Measurements from ENCODE around the gene LAMA4.

LAMA4 gene

DNA sequence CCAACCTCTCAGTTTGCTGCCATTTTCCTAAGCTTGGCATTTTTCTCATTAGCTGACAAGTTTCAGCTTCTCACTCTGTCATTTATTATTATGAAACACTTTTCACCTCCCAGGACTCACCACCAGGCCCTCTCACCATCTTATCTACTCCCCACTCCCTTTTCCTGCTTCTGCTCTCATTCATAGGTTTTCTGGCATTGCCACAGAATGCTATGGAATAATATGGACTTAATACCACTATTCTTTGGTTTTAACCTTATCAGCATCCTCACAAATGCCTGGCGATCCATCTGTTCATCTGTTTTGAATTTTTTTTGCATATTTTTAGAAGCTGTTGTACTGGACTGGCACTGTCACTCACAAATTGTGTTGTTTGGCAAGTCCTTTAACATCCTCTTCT, 16.4 kb upstream of the LAMA4 start:
- no peak for DNase-seq

- no peak for DNase-seq
Measured at GRCh38 chr6:112269979-112270566, 15.7 kb upstream of the LAMA4 start.

- DNase-seq, result no peak
Measured at GRCh38 chr6:112269114-112269513, 14.7 kb upstream of the LAMA4 start.

- no peak for DNase-seq
Measured at GRCh38 chr6:112268654-112269053, 14.3 kb upstream of the LAMA4 start.

GRCh38 chr6:112268019-112268418, 13.7 kb upstream of the LAMA4 start:
- no peak for DNase-seq

DNA sequence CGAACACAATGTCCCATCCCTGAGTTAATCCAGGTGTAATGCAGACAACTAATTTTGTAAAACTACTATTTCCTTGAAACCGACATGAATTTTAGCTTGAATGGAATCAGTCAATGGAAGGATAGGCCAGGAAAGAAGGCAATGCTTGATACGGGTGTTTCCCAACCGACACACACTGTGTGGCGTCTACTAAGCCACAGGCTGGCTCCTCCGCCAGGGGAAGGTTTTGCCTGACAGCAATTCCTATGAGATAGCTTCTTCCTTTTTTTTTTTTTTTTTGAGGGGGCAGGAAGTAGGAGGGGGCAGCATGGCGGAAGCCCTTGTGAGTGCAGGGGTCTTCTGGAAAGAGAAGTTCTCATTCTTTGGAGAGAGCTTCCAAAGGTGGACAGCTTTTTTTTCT, 12.0 kb upstream of the LAMA4 start:
- no peak for DNase-seq

GRCh38 chr6:112259337-112259675, 4.9 kb upstream of the LAMA4 start:
- DNase-seq, result no peak

DNA sequence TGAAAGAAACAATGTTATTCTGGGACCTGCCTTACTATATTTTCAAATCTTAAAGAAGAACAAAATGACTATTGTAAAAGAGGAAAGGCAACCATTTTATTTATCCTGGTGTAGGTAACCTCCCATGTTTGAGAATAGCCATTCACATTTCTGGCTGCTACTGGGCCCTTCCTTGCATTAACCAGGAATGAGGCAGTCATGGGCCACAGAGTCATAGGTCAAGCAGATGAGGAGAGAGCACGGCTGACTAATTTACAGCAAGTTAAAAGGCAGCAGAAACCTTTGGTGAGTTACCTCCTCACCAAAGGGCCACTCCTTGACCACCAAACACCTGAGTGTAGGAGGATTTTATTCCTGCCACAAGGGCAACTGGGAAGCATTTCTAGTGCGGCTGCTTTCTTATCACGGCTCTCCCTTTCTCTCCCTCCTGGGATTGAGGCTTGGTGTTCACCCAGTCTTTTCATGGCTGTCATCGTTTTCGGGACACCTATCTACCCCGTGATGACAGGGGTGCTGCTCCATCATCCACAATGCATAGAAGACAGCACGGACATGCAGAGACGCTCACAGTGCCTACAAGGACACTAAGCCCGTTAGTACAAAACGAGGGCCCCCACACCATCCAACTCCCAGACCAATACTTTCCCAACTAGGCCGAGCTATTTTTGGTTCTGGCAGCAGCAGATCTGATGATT, 4.4 kb upstream of the LAMA4 start:
- no peak for DNase-seq

DNA sequence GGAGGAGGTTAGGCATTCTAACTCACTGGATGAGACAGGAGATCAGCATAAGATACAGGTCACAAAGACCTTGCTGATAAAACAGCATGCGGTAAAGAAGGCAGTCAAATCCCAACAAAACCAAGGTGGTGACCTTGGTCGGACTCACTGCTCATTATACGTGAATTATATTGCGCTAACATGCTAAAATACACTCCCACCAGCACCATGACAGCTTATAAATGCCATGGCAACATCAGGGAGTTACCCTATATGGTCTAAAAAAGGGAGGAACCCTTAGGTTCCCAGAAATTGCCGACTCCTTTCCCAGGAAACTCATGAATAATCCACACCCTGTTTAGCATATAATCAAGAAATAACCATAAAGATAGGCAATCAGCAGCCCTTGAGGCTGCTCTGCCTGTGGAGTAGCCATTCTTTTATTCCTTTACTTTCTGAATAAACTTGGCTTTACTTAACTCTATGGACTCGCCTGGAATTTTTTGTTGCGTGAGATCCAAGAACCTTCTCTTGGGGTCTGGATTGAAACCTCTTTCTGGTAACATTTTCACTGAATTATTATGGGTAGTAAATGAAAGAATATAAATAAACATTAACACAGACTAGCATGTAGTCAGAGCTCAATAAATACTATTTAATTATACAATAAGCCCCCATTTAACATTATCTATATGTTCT, 3.0 kb upstream of the LAMA4 start:
- no peak for DNase-seq

- DNase-seq, result no peak
Measured at GRCh38 chr6:112254921-112255320, 554 bp upstream of the LAMA4 start.

- no peak for DNase-seq
Measured at GRCh38 chr6:112253498-112253840, 898 bp downstream of the LAMA4 start.

- DNase-seq, result no peak
Measured at GRCh38 chr6:112252571-112253497, 1.5 kb downstream of the LAMA4 start.

DNA sequence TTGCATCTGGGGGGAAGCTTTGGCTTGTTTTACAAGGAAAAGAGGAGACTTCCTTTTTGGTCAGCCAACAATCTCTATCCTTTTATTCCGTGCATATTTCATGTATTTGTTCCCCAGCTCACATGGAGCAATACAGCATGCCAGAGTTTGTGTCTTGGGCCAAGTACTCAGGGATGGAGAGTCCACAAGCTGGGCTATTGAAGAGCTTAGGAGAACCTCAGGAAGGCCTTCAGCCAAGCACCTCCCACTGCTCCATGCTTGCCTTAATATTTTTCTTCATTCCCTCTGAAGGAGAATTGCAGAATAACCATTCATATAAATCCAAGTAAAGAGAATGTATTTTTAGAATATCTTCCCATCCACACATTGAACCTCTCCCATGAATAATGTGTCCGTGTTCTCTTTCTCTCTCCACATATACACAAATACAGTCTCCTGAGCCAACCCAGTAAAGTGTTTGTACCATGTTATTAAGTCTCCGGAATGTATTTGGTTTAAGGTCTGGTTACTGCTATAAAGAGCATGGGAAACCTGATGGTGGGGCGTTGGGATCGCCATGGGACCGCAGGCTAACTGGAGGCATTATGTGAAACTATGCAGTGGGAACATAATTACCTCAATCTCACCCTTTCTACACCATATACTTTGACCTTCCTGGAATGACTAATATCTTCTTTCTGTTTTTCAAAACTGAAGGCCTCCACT, 3.0 kb downstream of the LAMA4 start:
- no peak for DNase-seq

- DNase-seq, result no peak
Measured at GRCh38 chr6:112249489-112249888, 4.9 kb downstream of the LAMA4 start.

DNA sequence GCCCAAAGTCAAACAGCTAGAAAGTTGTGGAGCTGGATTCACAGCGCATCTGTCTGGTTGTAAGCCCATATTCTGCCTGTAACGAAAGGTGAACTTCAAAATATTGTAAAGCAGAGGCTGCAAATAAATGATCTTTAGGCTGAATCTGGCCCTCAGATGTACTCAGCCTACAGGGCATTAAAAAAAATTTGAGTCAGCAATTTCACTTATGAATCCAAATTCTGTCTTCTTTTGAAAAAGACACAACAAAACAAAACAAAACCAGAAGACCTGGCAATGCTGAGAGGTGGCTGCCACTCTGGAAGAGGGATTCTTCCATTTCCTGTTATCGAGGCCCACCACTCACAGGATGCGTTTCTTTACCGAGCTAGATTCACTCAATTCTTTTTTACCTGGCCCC, 7.1 kb downstream of the LAMA4 start:
- DNase-seq, result no peak

GRCh38 chr6:112245511-112246203, 8.7 kb downstream of the LAMA4 start:
- no peak for DNase-seq

DNA sequence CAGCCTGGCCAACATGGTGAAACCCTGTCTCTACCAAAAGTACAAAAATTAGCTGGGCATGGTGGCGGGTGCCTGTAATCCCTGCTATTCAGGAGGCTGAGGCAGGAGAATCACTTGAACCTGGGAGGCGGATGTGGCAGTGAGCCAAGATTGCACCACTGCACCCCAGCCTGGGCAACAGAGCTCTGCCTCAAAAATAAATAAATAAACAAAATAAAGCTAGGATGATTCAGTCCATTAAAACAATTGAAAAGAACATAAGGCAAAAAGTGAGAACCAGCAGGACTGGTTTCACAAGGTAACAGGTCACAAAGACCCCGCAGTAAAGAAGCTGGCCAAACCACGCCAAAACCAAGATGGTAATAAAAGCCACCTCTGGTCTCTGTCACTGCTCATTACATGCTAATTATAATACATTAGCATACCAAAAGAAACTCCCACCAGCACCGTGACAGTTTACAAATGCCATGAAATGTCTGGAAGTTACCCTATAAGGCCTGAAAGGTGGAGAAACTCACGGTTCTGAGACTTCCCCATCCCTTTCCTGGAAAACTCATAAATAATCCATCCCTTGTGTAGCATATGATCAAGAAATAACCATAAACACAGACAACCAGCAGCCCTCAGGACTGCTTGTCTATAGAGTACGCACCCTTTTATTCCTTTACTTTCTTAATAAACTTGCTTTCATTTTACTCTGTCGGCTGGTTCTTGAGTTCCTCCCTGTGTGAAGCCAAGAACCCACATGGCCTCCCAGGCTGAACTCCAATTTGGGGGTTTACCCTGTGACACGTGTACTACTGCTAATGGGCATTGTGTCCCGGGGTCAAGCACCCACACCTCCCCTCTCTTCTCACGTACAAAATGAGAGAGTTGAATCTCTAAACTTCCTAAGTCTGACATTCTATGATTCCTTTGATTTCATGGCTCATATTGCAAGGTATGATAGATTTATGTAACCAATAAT, 10.2 kb downstream of the LAMA4 start:
- DNase-seq, result no peak

DNA sequence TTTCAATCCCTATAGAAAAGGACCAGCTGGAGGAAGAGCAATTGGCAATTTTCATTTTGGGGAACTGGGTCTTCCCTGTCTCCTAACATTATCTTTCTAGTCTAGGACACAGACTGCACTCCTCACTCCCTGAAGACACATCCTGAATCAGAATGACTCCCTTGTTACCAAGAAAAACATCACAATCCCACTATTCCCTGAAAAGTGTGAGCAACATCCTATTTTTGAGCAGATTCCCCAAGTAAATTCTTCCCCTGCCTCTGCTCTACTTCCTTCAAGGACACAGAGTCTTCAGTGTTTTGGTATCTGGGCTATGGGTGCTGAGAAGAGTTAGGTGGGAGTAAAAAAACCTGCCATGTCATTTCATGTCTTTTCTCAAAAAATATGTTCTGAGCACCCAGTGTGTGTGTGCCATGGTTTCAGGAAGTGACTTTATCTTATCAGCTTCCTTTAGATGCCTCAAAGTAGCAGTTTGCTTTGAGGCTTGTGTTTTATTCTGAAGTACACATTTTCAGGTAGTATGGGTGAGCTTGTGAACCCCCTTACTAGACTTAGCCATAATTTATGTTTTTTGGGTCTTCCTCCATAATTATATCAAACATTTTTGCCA, 12.4 kb downstream of the LAMA4 start:
- no peak for DNase-seq

DNA sequence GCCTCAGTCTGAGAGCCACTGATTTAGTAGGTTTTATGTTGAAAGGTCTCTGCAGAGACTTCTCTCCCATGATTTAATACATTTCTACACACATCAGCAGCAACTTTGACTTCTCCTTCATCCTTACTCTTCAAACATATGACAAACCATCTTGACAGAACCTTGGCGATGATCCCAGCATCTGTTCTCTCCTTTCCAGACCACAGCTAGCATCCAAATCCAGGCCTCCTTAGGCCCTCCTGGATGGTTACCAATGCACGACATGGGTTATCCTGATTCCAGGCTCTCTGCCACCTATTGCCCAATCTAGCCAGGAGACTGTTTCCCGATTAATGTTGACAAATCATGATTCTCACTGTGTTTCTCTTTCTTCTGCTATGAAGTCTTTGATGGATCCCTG, 16.8 kb downstream of the LAMA4 start:
- DNase-seq, result no peak

GRCh38 chr6:112237066-112237465, 17.3 kb downstream of the LAMA4 start:
- DNase-seq, result no peak

DNA sequence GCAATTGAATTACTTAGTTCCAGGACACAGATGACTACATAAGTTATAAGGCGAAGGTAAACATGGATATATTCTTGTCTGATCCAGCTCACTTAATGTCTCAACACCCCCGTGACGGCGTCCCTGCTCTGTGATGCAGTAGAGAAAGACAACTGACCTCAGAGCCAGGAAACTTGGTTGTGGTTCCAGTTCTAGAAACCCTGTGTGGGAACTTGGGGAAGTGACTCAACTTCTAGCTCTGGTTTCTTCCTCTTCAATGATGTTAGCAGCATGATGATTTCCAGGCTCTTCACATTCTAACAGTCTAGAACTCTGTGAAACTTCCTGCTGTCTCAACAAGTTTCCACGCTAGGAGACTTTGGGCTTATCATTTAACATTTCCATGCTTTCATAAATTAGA, 18.4 kb downstream of the LAMA4 start:
- peak; percentile 34 for DNase-seq
